OCI-LY7 (cell line): ENCODE data around the gene CHST8. TPM values are rescaled to one million over a fixed set of nuclear protein-coding genes. Genes with fewer than 3 reads are reported as not detected.

ENCODE experiments used
- BruUV-seq: library from RNA; stranded (reverse); fragments of 400-500 nt; replicated peaks from 2 replicates; lab custom pipeline; 2021; lab: Mats Ljungman, UMichigan
- CTCF ChIA-PET: fragments of 300-600 bp; sonication (Branson Sonifier 250); formaldehyde crosslinking; loops from one replicate; lab custom pipeline; 2022; ENCODE audit warnings: antibody characterized with exemption; ENCODE audit not compliant: unreplicated experiment; lab: Charles Lee
- POLR2A ChIA-PET: fragments of 300-600 bp; sonication (Branson Sonifier 250); formaldehyde crosslinking; loops from one replicate; lab custom pipeline; 2022; ENCODE audit warnings: antibody characterized with exemption; lab: Charles Lee
- DNase-seq: peaks from one replicate; pipeline ENCODE4 v3.0.0-alpha.2; 2015; ENCODE audit warnings: low spot score
- H2AFZ ChIP-seq: fragments of 200-600 bp; sonication (generic), shearing (Covaris generic); 2 replicates; pipeline ENCODE4 v1.6.1; 2014; ENCODE audit warnings: mild to moderate bottlenecking, antibody characterized with exemption, low read length, moderate library complexity
- H3K27ac ChIP-seq: fragments of 200-600 bp; sonication (generic); 2 replicates; pipeline ENCODE4 v1.5.1; 2014; ENCODE audit warnings: mixed run types, low read depth, mild to moderate bottlenecking, moderate library complexity, low read length, inconsistent platforms; ENCODE audit not compliant: poor library complexity, severe bottlenecking
- H3K36me3 ChIP-seq: fragments of 200-600 bp; sonication (generic); 2 replicates; pipeline ENCODE4 v1.6.1; 2014; ENCODE audit warnings: mild to moderate bottlenecking, antibody characterized with exemption, low read length, moderate library complexity, mixed read lengths; ENCODE audit not compliant: insufficient read depth
- H3K4me1 ChIP-seq: fragments of 200-600 bp; sonication (generic); 2 replicates; pipeline ENCODE4 v1.5.1; 2014; ENCODE audit warnings: mild to moderate bottlenecking, low read length; ENCODE audit not compliant: insufficient read depth, poor library complexity, severe bottlenecking
- H3K4me2 ChIP-seq: fragments of 200-600 bp; sonication (generic); 2 replicates; pipeline ENCODE4 v1.6.1; 2014; ENCODE audit warnings: mild to moderate bottlenecking, low read length
- H3K4me3 ChIP-seq: fragments of 200-600 bp; sonication (generic); 2 replicates; pipeline ENCODE4 v1.5.1; 2014; ENCODE audit warnings: mild to moderate bottlenecking, low read depth, low read length; ENCODE audit not compliant: poor library complexity, severe bottlenecking
- H3K79me2 ChIP-seq: fragments of 200-600 bp; sonication (generic); 2 replicates; pipeline ENCODE4 v1.6.1; 2016; ENCODE audit warnings: low read depth, mild to moderate bottlenecking, low read length, moderate library complexity, mixed read lengths; ENCODE audit not compliant: insufficient read depth
- H3K9me2 ChIP-seq: fragments of 200-600 bp; sonication (generic); 2 replicates; pipeline ENCODE4 v1.6.1; 2016; ENCODE audit warnings: mild to moderate bottlenecking, low read length, mixed read lengths; ENCODE audit not compliant: insufficient read depth
- H3K9me3 ChIP-seq: fragments of 200-600 bp; sonication (generic); 2 replicates; pipeline ENCODE4 v1.6.1; 2014; ENCODE audit warnings: mild to moderate bottlenecking, mixed run types, low read length, mixed read lengths
- H4K20me1 ChIP-seq: fragments of 200-600 bp; sonication (generic); 2 replicates; pipeline ENCODE4 v1.6.1; 2014; ENCODE audit warnings: mild to moderate bottlenecking, antibody characterized with exemption, low read length, moderate library complexity, mixed read lengths; ENCODE audit not compliant: insufficient read depth
- EZH2phosphoT487 ChIP-seq: fragments of 200-600 bp; sonication (generic); IDR thresholded peaks from 2 replicates; pipeline ENCODE4 v1.6.1; 2018; ENCODE audit warnings: low read depth, borderline replicate concordance, mild to moderate bottlenecking, mixed run types, antibody characterized with exemption, low read length, moderate library complexity, mixed read lengths
- intact Hi-C: fragments of 100-400 bp; cut with micrococcal nuclease; formaldehyde crosslinking; loops from one replicate; pipeline ENCODE4 v1.10.0; 2022; ENCODE audit not compliant: unreplicated experiment
- total RNA-seq, 2 experiments: library from RNA; depleted of rRNA in 1 of 2; stranded (reverse); fragments of >200 nt in 1 of 2; shearing (Covaris generic) in 1 of 2; gene quantifications; 2 replicates each; pipeline ENCODE4 v1.2.3, GENCODE V29; 2014 to 2022
- TF ChIP-seq, protein P1 (sequence below): fragments of 200-600 bp; sonication (generic); conservative IDR thresholded peaks from 2 replicates; pipeline ENCODE4 v1.5.1; 2014; ENCODE audit warnings: mild to moderate bottlenecking, antibody characterized with exemption, low read length, moderate library complexity, mixed read lengths

Gene CHST8
- total RNA-seq, 2 experiments from 2014 or later = not detected

DNA sequence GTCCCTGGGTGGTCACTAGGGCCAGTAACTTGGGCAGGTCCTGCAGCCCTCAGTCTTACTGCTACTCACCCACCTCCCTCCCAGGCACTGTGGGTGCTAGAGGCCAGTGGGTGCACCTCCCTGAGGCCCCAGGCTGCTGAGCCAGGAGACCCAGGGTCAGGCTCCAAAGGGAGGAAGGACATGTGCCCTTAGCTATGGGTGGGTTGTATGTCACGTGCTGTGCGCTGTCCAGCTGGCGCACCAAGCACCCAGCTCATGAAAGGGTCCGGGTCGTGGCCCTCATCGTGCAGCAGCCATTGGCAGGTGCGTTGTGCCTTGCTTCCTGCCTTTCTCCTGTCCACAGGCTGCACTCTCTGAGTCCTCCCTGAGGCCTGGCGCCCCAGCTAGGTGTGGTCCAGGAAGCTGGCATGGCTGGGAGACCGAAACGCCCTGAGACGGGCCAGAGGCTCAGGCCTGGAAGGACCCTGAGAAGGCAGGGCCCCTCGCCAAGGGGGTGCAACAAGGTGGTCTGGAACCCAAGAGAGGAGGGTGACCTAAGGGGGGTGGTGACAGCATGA lies 127.9 kb downstream of the CHST8 start:
- Histone ChIP-seq H3K9me3 (no peaks in the 10 kb centered on the region), H4K20me1 (no peaks in the 10 kb centered on the region), H3K9me2 (no peaks in the 10 kb centered on the region), H3K79me2 (no peaks in the 10 kb centered on the region), H2AFZ (no peak overlapping the region), H3K4me2 (no peak overlapping the region), H3K4me3 (no peak overlapping the region), H3K4me1 (no peaks in the 10 kb centered on the region), H3K36me3 (no peaks in the 10 kb centered on the region), H3K27ac (no peak overlapping the region)
- ChIA-PET POLR2A (interaction anchor here (0.6 kb wide), 1 partner anchor 206 kb away, joined by 3 read pairs; no protein-coding TSS in a partner anchor), CTCF (no interaction called here)
- intact Hi-C loops = no loop called here
- TF ChIP-seq, protein P1, sequence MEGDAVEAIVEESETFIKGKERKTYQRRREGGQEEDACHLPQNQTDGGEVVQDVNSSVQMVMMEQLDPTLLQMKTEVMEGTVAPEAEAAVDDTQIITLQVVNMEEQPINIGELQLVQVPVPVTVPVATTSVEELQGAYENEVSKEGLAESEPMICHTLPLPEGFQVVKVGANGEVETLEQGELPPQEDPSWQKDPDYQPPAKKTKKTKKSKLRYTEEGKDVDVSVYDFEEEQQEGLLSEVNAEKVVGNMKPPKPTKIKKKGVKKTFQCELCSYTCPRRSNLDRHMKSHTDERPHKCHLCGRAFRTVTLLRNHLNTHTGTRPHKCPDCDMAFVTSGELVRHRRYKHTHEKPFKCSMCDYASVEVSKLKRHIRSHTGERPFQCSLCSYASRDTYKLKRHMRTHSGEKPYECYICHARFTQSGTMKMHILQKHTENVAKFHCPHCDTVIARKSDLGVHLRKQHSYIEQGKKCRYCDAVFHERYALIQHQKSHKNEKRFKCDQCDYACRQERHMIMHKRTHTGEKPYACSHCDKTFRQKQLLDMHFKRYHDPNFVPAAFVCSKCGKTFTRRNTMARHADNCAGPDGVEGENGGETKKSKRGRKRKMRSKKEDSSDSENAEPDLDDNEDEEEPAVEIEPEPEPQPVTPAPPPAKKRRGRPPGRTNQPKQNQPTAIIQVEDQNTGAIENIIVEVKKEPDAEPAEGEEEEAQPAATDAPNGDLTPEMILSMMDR = no peak
- TF ChIP-seq EZH2phosphoT487 = no peak
- BruUV-seq = no TSS peak
- DNase-seq = no peak

DNA sequence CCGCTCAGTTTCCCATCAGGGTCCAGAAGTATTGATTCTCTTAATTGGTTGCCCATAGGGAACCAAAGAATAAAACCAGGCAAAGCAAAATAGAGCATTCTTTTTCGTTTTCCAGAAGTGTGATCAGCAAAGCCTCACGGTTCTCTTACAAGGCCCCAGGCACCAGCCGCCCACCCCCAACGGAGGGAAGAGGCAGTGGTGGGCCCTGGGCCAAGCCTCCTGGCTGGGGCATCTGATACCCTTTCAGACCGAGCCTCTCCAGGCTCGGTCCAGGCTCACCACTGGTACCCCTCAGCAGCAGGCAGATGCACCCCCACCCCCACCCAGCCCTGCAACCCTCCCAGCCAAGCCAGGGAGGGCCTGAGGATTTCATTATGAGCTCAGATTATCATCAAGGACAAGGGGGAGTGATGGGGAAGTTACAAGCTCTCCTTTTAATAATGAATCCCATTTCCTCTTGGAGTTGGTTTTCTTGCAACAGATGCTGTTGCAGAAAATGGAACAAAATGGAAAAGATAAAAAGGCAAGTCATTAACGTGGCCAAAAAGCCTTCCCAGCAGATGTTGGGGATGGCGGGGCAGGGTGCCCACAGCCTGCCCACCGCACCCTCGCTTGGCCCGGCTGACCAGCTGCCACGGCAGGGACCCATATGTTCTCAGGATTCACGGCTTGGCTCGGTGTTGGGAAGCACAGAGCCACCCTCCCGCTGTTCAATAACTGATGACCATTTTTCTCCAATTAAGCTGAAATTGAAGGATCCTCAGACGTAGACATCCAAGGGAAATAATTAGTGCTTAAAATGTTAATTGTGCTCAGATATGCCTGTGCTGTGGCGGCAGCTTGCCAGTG lies 129.1 kb downstream of the CHST8 start:
- H2AFZ ChIP-seq = no peak overlapping the region
- H4K20me1 ChIP-seq = no peaks in the 10 kb centered on the region
- no peak overlapping the region for H3K27ac ChIP-seq
- no peaks in the 10 kb centered on the region for H3K79me2 ChIP-seq
- POLR2A ChIA-PET = no interaction called here
- DNase-seq = no peak
- intact Hi-C loops = no loop called here
- H3K36me3 ChIP-seq = no peaks in the 10 kb centered on the region
- no peak for TF ChIP-seq EZH2phosphoT487
- TF ChIP-seq, protein P1 = no peak
- H3K9me3 ChIP-seq = no peaks in the 10 kb centered on the region
- no peak overlapping the region for H3K4me3 ChIP-seq
- H3K9me2 ChIP-seq = no peaks in the 10 kb centered on the region
- no peak overlapping the region for H3K4me2 ChIP-seq
- CTCF ChIA-PET = no interaction called here
- no TSS peak for BruUV-seq
- no peaks in the 10 kb centered on the region for H3K4me1 ChIP-seq

DNA sequence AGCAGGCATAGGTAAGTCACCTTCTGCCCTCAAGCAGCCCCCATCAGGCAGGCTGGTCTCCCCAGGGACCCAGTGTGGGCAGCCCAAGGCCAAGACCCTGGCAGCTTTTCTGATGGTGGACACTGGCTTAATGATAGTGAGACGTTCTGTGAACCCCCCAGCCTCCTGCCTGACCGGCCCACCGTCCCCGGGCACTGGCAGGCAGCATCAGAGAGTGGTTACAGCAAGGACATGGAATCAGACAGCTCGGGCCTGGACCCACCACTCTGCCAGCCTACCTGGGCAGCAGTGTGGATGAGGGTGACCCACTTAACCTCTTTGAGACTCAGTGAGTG lies 129.7 kb downstream of the CHST8 start:
- Histone ChIP-seq H2AFZ (no peak overlapping the region), H3K27ac (no peak overlapping the region), H3K9me3 (no peaks in the 10 kb centered on the region), H3K79me2 (no peaks in the 10 kb centered on the region), H3K9me2 (no peaks in the 10 kb centered on the region), H3K36me3 (no peaks in the 10 kb centered on the region), H3K4me3 (no peak overlapping the region), H4K20me1 (no peaks in the 10 kb centered on the region), H3K4me1 (no peaks in the 10 kb centered on the region), H3K4me2 (no peak overlapping the region)
- intact Hi-C loops = no loop called here
- DNase-seq = no peak
- ChIA-PET CTCF (no interaction called here), POLR2A (no interaction called here)
- TF ChIP-seq, protein P1 = no peak
- no peak for TF ChIP-seq EZH2phosphoT487
- no TSS peak for BruUV-seq
